ENCODE data around the gene ARHGAP12.

DNA sequence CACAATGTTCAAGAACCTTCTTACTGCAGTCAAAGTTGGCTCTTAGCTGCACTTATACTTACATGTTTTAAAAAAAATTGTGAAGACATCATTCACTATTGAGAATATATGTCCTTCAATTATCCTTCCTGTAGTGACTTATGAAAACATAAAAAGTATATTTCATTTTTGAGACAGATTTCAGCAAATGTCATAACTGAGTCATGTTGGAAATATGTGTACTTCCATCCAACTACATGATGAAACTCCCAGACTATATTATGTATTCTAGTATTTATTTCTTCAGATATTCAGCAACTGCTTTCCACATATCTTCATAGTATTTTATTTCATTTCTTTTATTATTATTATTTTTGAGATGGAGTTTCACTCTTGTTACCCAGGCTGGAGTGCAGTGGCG is 160.2 kb downstream of the ARHGAP12 start:
- TF ChIP-seq EZH2 (IDR thresholded peaks at IDR 0.05; ENCODE audit: insufficient read depth, poor library complexity, severe bottlenecking) (no peak), EZH2phosphoT487 (IDR thresholded peaks at IDR 0.05; ENCODE audit: insufficient read depth, low read depth) (no peak)
